Coronary artery (tissue), 2 donors: ENCODE measurements around the gene KDM3B.

Experiments
- DNase-seq: peaks from one replicate; pipeline ENCODE4 v3.0.0-alpha.2; 2017; ENCODE audit warnings: low spot score
- H3K27ac ChIP-seq, 2 donors: fragments of 200-600 bp; sonication (generic); one replicate each; pipeline ENCODE4 v1.5.1; 2016 to 2019
- H3K4me3 ChIP-seq: fragments of 200-600 bp; sonication (generic); 2 replicates; pipeline ENCODE4 v1.5.1; 2016; ENCODE audit warnings: mild to moderate bottlenecking, moderate library complexity
- TF ChIP-seq, protein P1 (sequence below): fragments of 200-600 bp; sonication (generic); IDR thresholded peaks from one replicate; pipeline ENCODE4 v1.5.1; 2019; ENCODE audit warnings: antibody characterized with exemption

KDM3B gene

DNA sequence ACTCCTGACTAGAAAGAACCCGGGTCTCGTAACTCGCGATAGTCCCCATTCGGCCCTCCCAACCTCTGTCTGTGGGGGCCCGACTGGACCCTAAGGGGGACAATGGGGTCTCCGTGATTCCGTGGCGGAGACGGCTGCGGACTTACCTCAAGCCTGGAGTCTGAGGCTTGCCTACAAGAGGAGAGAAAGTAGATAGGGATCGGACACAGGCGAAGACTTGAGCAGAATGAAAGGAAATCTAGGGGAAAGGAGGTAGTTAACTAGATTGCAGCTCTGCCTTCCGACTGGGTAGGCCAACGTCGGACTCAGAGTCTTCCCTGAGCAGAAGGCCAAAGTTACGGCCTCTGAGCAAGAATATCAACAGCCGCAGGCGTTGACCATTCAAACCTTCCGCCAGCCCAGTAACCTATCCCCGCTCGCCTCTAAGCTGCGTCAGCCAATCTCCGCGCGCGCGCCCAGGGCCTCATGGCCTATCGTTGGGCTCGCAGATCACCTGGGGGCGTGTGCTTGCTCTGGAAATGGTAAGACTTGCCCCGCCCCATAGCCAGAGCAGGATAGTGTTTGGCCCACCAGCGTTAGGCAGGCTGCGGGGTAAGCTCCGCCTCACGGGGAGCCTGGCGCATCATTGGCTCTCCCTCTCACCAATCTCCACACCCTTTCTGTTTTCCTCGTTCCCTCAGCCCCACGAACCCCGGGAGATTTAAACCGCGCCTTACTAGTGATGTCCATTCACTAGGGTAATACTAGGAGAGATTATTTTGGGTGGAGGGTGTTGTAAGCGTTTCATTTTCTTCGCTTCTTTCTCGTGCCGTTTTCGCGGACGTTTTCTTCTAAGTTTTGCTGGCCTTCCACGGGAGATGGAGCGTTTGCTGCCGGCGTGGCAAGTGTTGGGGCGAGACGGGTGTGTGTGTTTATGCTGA lies 20.8 kb upstream of the KDM3B start, which contains the start of gene CDC25C:
CDC25C (minus strand) TSS at position 356 of the 920 bp plus-strand sequence. CDS start 624 bp downstream, outside the sequence.
- DNase-seq: peak; percentile 99
- Histone ChIP-seq H3K27ac (no peak within 1 kb of the TSS), H3K4me3 (peak within 1 kb of the TSS; percentile 68)
- TF ChIP-seq, protein P1, sequence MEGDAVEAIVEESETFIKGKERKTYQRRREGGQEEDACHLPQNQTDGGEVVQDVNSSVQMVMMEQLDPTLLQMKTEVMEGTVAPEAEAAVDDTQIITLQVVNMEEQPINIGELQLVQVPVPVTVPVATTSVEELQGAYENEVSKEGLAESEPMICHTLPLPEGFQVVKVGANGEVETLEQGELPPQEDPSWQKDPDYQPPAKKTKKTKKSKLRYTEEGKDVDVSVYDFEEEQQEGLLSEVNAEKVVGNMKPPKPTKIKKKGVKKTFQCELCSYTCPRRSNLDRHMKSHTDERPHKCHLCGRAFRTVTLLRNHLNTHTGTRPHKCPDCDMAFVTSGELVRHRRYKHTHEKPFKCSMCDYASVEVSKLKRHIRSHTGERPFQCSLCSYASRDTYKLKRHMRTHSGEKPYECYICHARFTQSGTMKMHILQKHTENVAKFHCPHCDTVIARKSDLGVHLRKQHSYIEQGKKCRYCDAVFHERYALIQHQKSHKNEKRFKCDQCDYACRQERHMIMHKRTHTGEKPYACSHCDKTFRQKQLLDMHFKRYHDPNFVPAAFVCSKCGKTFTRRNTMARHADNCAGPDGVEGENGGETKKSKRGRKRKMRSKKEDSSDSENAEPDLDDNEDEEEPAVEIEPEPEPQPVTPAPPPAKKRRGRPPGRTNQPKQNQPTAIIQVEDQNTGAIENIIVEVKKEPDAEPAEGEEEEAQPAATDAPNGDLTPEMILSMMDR: no peak

DNA sequence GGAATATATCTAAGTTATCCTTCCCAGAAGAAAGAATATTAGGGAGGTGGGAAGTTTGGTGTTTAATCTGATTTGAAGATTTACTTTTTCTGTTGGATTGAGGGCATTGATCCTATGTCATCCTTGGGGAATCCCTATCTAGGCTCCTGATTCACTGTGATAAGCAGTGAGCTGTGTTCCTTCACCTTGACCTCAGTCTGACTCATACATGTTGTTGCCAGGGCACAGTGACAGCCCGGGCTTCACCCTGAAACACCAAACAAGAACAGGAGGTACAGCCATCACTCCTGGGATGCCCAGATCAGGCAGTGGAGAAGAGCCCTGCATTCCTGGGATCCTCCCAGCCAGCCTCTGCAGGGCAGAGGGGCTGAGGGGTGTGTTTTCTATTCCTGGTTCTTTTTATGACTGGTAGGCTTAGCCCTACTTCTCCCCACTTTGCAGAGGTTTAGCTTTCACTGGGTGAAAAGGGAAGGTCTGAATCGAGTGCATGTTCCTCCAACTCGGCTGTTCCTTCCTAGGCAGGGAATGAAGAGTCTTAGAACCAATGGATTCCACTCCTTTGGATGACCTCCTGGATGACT lies 17.5 kb upstream of the KDM3B start:
- no peak overlapping the region for H3K4me3 ChIP-seq
- TF ChIP-seq, protein P1: no peak
- H3K27ac ChIP-seq: no peak overlapping the region
- no peak for DNase-seq

DNA sequence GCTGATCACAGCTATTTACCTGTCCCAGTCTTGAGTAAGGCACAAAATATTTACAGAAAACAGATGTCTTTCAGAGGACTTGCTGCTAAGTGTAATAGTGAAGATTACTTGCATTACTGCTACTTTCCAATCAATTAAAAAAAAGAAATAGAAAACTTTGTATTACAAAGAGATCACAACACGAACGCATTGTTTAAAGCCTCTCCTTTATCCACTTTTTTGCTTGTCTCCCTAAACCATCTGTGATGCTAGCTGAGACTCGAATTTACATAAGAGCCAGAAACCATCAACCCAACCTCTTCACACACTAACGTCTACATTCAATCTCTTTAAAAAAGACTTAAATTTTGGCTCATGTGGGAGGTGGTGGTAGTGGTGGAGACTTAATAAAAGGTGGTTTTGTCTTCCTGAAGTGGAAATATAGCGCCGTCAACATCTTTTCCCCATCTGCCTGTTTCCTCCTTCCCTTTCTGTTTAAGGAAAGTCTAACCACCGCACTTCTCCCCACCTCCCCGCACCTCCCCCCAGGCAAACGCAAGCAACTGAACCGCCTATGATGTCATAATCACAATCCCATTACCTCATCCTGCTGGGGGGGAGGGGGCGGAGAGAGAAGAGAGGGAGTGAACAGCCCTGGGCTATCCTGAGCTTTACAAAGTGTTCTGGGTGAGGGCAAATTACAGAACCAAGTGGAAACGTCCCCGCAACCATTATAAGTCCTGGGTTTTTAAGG lies 15.4 kb upstream of the KDM3B start:
- TF ChIP-seq, protein P1: no peak
- DNase-seq: no peak

DNA sequence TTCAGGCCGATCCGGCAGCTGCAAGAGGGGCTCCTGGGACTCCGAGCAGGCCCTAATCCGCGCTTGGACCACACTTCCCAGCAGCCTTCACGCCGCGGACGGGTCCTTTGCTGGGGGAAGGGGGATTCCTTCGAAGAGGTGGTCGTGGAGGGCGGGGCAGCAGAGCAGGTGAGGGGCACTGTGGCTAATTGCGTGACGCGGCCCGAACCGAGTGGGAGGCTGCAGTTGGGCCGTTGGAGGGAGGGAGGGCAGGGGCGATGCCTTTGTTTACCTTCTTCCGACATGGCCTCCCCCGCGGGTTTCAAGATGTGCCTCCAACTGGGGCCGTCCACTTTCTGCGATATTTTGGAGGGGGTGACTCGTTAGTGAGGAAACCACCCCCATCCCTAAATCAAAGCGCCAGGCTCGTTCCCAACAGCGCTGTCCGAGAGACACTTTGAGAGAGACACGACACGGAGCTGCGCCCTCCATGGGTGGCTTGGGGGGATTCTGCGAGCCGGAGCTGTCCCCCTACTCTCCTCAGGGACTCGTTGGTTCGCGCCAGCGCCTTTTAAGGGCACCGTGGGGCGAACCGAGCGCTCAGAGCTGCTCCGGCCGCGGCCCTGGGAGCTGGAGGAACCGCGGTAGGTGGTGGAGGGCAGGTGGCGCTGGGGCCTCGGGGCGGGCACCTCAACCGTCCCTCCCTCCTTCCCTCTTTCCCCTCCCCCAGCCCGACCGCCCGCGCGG lies 14.6 kb upstream of the KDM3B start, which contains the start of gene FAM53C:
FAM53C (plus strand) TSS at position 582 of the 726 bp plus-strand sequence. CDS start 3,070 bp downstream, outside the sequence.
- TF ChIP-seq, protein P1: no peak
- peak within 1 kb of the TSS; percentile 93 to 98 for H3K27ac ChIP-seq
- peak within 1 kb of the TSS; percentile 86 for H3K4me3 ChIP-seq
- DNase-seq: peak; percentile 96

More for the DNA sequence above, 15.4 kb upstream of the KDM3B start:
- Histone ChIP-seq H3K27ac (peak overlapping the region; percentile 93 to 98), H3K4me3 (peak overlapping the region; percentile 86)

DNA sequence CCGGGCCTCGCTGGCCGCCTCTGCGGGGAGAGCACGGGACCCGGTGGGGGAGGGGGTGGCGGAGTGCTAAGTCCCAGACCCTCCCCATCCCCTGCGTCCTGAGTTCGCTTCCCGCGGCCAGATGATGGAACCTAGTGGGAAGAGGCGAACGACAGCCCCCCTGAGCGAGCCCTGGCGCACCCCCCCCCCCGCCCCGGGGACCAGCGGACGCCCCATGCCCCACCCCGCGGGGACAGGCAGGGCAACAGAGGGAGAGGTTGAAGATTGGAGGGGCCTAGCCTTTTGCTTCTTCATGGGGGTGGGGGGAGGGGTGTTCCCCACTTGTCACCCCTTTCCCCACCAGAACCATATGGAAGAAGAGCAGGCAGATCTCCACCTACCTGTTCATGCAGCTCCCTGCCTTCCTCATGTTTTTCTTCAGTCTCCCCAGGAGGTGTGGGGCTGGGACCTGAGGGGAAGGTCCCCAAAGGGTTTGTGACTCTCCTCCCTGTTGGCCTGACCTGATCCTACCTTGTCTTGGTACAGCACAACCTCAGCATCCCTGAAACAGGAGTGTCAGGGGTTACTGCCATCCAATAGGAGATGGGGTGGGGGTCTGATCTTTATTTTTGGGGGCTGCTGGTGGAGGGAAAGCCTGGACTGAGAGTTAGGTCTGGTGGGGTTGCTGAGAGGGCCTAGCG lies 13.9 kb upstream of the KDM3B start:
- TF ChIP-seq, protein P1: no peak
- Histone ChIP-seq H3K4me3 (peak overlapping the region; percentile 86), H3K27ac (peak overlapping the region; percentile 93 to 98)
- no peak for DNase-seq

DNA sequence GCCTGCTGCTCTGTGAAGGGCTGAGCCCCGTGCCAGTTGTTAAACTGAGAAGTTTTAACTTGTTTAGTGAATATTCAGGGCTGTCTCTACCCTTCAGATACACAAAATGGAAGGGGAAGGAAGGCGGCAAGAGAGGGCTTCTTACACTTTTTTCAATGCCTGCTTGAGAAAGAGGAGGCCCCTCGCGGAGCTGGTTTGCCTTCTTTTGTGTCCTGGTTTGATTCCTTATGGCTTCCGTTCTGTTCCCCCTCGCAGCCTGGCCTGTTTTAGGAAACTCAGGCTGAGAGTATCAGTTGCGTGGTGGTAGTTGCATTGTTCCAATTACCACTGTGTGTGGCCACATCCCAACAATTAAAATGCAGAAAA lies 13.4 kb upstream of the KDM3B start:
- DNase-seq: no peak
- H3K27ac ChIP-seq: peak overlapping the region; percentile 93 to 98
- TF ChIP-seq, protein P1: no peak
- peak overlapping the region; percentile 86 for H3K4me3 ChIP-seq
